HuH-7 (cell line): Measurements from ENCODE around the gene KDM8.

Experiments used
- DNase-seq: peaks from one replicate; pipeline ENCODE4 v3.0.0; 2011; ENCODE audit warnings: low spot score

The KDM8 gene

DNA sequence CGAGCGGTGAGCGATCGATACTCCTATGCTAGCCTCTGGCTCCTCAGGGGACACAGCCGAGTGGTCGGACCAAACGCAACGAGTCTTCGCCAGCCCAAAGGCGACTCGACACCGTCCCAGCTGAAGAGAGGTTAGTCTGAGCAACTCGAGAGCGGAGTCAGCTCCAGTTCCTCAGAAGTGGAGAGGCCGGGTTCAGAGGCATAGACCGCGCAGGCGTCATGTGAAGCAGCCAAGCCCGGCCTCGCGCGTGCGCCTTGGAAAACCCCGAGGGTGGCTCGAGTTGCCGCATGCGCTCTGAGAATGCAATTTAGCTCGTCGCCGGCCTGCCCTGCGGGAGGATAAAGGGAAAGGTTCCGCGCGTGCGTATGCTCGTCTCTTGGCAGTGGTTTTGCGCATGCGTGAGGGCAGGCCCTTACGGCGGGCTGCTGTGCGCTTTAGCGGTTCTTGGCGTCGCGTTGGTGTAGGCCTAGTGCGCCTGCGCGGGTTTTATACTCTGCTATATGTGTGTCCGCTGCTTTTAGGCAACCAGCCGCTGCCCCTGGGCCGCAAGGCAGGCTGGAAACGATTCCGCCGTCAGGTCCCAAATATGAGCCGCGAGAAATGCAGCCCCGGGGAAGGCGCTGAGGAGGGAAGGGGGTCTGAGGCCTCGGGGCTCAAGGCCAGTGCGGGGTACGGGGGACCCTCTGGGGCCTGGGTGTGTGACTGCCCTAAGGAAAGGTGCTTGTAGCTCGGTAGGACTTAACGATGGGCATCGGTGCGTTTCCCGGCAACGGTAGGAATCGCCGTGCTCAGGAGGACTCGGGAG lies at the start of gene KDM8:
KDM8 (plus strand) TSS at position 20 of the 805 bp plus-strand sequence. CDS start 6,598 bp downstream, outside the sequence.
- DNase-seq = peak; percentile 96

DNA sequence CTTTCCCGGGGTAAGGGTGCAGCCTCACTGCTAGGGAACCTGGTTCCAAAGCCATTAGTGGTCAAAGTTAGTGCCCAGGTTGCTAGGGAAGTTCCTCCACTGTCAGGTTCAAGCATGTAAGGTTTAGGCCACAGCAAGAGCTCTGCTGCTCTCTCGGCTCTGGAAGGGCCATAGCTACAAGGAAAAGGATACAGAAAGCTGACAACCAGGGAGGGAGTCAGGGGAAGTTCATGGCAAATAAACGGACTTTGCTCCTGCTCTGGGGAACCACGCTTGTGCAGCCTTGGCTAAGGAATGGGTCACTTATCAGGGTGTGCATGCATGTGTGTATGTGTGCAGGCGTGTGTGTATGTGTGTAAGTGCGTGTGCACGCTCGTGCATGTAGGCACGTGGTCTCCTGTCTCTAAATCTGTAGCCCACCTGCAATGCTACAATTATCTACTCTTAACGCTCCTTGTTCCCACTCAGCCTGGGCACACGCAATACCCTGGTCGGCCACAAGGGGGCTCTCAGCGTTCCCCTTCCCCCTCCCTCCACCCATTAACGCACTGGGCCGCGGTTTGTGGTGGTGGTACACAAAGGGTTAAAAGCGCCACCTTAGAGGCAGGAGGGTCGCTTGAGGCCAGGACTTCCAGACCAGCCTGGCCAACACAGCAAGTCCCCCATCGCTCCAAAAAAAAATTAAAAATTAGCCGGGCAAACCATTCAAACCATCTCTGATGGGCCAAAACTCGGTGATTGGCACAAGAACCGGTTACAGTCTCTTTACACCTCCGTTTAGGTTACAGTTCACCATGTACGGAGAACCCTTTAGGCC lies 48.4 kb upstream of the KDM8 start:
- peak; percentile 80 for DNase-seq

DNA sequence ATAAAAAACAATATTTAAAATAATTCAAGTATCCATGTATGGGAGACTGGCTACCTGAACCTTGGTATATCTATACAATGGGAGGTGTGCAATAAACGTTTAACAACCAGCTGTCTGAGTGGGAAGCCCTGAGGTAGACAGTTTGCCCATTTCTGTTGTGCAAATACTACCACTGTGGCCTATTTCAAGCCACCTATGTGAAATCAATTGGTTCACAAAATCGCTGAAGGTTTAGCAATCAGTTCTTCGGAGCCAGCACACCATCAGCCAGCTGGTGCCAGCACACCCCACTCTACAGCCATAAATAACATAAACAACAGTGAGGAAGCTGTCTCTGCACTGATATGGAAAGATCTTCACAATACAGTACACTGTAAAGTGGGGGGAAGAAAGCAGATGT lies 46.7 kb upstream of the KDM8 start:
- no peak for DNase-seq

DNA sequence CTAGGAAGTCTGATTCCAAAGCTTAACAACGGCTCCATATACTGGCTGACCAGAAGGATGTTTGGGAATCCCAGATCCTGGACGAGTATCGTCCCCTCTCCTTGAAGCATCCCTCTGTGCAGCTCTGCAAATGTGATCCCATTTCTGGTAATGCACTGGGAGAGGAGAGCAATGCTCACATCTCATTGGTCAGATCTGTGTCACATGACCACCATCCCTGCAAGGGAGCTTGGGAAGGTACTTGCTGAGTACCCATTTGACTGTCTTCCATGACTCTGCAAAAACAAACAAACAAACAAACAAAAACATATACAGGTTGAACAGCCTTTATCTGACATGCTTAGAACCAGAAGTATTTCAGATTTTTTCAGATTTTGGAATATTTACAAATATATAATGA lies 41.9 kb upstream of the KDM8 start:
- no peak for DNase-seq

DNA sequence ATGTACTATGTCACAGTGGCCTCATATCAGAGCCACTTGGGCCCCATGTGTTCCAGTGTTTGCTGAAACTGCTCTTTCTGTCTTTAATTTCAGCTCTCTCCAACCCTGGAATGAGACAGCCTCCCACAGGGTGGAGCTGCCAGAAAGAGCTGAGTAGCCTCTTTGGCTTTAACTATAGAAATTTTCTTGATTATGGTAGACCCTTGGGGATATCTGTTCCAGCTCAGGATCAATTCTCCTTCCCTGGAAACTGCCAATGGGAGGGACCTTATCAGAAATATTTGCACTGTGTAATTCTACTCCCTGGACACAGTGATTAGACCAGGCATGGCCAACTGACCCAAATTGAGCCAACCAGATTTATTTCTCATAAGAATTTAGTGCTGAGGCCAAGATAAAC lies 39.0 kb upstream of the KDM8 start:
- DNase-seq = no peak

DNA sequence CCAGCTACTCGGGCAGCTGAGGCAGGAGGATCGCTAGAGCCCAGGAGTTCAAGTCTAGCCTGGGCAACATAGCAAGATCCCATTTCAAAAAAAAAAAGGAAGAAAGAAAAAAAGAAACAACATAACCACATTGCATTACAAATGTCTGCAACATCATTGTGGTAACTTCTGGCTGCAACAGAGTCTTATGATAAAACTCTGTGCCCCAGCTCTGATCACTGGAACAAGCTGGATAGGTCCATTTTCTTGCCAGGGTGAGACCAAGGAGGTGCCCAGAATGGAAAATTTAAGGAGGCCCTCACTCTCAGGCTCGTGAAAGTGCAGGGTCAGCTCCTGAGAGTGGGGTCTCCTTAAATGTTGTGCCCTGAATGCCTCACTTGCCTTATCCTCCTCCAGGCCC lies 37.8 kb upstream of the KDM8 start:
- DNase-seq = no peak

DNA sequence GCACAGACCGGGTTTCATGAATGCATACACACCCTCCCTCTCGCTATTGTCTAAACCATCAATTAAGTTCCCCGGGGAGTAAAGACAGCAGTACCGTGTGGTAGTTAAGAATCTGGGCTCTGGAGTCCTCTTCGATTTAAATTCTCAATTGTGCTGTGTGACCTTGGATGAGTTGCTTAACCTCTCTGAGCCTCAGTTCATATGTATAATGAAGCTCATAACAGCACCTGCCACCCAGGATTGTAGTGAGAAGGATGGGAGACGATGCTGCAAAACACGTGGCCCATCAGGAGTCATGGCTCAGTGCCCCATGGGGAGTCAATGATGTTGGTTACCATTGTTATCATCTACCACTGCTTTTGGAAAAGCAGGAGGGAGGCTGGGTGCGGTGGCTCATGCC lies 34.5 kb upstream of the KDM8 start:
- DNase-seq = no peak

DNA sequence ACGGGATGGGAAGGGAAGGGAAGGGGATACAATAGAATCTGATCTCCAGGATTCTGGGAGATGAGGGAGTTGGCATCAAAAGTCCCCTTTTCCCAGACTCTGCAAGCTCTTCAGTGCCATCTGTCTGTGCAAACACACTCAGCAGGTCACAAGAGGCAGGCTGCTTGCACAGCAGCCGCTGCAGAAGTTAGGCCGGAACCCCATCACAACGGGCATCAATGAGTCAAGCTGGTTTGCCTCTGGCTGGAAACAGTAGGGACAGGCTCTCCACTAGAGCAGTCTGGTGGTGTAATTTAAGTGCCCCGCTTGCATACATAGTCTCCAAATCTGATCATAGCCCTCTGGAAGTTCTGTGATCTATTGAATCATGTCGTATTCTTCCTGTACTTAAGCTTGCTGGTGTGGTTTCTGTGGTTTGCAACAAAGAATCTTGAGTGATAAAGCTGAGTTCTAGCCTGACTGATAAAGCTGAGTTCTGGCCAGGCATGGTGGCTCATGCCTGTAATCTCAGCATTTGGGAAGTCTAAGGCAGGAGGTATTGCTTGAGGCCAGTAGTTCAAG lies 33.7 kb upstream of the KDM8 start:
- peak; percentile 28 for DNase-seq

DNA sequence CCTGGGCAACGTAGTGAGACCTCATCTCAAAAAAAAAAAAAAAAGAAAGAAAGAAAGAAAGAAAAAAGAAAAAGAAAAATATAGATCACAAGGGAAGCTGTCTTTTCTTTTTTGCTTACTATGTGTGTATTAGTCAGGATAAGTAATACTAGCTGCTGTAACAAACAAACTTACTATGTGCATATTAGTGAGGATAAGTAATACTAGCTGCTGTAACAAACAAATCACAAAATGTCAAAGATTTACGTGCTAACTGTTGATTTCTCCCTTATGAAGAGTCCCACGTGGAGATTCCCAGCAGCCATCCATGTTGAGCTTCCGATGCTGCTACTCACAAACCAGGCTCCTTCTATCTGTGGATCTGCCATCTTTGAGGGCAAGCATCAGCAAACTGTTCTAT lies 31.7 kb upstream of the KDM8 start:
- DNase-seq = no peak

DNA sequence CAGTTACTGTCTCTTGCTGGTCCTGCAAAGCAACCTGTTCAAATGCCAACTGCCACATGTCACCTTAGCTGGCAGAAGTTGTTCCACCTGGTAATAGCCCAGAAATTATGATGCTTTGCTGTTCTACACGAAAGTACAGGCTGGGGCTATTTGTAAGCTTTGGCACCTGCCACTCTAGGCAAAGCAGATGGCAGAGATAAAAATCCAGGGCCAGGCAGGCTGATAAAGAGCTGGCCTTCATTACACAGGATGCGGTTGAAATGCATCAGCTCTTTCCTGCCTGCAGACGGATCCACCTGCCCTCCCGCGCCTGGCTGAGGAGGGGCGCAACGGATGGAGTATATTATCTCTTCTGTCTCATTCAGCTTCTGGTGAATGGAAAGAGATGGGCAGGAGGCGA lies 29.3 kb upstream of the KDM8 start:
- no peak for DNase-seq

DNA sequence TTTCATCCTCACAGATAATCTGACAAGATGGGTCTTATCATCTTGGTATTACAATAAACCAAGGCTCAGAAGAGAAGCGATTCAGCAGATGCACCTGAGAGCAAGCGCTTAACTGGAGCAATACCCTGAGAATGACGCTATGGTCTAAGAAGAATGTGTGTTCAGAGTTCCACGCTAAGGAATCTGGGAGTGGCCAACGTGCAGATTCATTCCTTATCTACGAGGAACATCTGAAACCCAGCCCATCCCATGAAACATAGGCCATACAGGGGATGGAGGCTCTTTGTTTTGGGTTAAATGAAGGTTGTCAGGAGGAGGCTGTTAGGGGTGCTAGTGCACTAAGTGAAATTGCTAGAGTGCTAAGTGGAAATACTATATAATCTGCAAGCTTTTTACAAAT lies 28.5 kb upstream of the KDM8 start:
- DNase-seq = no peak

DNA sequence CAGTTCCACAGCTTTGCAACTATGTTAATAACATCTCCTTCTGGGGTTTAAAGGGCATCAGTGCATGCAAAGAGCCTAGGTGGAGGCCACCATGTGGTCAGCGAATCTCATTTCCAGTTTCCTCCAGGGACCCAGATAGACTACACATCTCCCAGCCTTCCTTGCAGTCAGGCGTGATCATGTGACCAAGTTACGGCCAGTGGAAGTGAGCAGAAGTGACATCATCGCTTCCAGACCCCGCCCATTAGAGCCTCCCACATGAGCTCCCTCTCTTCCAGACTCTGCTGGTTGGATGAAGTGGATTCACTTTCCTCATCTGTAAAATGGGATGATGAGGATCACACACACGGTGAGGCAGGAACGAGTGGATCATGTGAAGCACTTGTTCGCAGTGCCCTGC lies 27.4 kb upstream of the KDM8 start:
- DNase-seq = no peak

DNA sequence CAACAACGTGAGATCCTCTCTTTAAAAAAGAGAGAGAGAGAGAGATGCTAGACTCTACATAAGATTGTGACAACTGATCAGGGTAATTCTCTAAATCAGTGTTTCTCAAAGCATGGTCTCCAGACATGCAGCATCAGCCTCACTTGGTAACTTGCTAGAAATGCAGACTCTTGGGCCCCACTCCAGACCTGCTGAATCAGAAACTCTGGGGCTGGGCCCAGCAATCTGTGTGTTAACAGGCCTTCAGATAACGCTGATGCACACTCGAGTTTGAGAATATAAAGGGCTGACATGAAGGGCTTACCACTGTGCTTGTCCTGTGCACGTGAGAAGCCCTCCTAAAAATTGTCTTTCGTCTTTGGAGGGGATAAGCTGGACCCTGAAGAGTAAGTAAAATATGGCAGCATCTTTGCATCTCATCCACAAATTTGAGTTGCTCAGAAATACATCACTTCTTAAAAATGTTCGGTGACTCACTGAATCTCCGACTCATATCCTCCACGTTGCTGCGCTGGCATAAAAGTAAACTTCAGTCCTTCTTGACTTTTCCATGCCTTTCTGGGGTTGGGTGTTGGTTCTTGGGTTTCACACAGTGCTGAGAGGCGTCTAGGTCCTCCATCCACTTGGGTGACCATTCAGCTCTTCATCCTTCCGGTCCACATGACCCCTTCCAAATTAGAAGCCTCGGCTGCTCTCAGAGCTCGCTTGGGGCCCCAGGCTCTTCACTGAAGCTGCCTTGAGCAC lies 26.1 kb upstream of the KDM8 start:
- no peak for DNase-seq

DNA sequence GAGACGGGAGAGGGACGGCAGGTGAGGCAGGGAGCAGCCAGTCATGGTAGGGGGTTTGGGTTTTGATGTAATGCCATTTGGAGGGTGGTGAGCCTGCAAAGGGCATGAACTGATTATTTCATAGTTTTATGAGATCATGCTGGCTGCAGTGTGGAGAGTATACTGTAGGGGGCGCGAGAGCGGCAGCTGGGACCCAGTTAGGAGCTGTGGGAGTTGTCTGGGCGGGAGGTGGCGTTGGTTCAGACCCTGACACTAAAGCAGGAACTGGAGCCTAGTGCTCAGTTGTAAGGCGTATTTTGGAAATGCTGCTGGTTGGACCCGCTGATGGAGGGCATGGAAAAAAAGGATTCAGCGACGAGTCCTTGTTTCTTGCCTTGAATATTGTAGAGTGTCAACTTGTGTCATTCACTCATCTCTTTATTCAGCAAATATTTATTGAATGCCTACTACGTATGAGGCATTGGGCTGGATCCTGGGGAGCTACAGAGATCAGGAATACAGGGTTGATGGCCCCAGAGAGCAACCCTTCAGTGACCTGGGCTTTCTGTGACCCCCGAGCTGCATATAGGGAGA lies 23.7 kb upstream of the KDM8 start:
- peak; percentile 88 for DNase-seq

DNA sequence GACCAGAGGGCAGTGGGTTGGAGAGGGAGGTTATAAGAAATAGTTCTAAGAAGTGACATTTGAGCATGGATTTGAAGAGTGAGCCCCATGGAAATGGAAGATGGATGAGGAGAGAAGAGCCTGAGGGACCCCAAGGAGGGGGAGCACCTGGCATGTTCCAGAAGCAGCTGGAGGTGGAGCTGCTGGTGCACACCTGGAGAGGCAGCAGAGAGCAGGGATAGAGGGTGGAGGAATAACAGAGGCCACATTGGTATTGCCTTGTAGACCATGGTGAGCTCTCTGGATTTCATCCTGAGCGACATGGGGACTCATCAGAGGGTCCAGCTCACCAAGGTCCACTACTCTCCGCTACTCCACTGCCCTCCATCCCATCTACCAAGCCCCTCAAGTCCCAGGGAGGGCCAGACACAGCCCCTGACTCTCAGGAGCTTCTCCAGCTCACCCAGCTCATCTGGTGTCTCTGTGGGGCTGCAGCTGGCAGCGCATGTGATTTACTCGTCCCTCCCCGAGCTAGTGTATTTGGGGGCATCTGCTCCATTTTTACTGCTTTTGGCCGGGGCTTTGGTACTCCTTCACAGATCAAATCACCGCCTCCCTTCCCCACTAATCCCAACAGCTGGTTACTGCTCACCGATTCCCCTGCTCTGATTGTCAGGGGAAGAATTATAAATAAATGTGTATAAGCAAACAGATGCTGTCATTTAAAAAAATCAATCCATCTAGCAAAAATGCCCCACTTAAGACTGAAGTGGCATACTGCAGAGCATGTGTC lies 22.1 kb upstream of the KDM8 start:
- DNase-seq = peak; percentile 53

DNA sequence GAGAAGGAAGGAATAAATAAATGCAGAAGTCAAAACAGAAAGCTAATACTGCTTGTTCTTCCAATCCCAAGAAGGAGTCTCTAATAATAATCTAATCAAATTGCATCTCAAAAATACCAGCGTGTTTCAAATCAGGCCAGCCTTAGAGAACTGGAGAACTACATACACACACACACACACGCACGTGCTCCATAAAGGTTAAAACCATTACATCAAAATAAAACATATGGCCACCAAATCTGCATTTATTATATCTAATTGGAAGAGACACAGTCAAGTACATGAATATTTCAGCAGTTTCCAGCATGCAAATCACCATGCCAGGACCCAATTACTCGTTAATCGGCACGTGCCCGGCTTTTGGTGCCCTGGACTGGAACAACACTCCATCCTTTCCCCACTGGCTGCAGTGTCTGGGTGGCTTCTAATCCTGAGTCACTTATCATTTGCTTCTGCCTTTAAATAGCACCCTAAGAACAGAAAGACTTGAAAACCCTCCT lies 20.4 kb upstream of the KDM8 start:
- DNase-seq = no peak

DNA sequence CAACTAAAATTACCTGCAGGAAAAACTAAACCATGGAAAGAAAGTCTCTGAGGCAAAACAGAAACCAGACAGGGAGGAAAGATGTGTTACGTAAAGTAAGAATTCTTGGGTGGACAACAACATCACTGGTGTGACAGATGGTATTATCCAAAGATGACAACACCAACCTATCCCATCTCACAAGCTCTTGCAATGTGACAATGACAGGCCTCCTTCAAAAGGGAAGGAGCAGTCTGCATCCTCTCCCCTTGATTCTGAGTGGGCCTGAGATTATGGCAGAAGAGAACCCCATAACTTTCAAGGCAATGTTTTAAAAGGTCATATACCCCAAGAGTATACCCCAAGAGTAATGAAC lies 17.6 kb upstream of the KDM8 start:
- DNase-seq = no peak

DNA sequence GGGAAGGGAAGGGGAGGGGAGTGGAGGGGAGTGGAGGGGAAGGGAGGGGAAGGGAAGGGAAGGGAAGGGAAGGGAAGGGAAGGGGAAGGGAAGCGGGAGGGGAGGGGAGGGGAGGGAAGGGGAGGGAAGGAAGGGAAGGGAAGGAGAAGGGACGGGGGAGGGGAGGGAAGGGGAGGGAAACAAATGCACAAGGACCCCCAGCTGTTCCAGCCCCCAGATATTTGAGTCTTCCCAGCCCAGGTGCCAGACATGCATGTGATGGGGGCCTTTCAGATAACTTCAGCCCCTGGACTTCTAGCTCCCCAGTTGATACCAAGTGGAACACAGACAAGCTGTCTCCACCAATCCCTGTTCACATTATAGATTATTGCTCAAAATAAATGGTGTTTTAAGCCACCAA lies 14.7 kb upstream of the KDM8 start:
- no peak for DNase-seq

DNA sequence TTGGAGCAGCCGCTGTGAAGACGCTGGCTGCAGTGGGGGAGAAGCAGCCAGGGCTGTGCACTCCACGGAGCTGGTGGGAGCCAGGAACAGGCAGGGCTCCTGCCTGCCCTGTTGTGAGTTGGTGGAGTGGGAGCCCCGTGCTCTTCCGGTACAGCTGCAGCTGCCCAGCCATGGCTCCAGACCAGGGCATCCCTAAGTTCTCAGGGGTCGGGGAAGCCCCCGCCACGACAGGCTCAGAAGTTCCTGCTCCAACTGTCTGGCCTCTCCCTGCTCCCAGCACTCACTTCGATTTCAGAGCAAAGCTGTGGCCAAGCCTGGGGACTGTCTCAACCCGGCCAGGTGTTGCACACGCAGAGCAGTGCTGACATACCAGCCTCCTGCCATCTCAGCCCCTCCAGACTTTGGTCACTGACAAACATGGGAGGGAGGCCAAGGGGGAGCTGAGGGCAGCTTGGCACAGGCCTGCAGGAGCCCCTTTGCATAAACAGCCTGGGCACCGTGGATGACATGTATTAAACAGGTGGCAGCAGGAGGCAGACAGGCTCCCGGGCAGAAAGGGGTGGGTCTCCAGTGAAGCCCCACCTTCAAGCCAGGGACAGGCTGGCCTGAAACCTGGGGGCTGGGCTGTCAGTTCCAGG lies 13.9 kb upstream of the KDM8 start:
- DNase-seq = no peak

DNA sequence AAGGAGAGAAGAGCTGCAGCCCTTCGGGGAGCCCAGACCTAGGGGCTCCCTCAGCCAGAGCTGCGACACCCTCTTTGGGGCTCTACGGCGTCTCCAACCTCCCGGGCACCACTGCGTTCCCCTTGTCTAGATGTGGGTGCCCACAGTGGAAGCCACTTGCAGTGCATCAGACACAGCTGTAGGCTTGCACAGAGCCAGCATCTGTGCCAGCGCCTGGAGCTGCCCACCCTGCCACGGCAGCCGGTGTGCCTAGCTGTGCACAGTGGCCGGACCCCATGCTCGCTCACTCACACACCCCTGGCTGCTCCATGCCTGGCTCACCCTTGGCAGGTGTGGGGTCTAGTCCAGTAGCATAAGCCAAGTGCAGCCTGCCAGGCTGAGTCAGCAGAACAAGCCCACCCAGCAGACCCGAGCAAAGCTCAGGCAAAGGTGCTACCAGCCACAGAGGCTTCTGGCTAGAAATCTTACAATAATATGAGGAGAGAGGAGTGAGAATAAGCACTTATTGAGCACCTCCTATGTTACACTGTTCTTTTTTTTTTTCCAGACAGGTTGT lies 12.9 kb upstream of the KDM8 start:
- no peak for DNase-seq
